ENCODE results near the gene SAYSD1. TPM values are rescaled to one million over a fixed set of nuclear protein-coding genes. Genes with fewer than 3 reads are reported as not detected.

Gene SAYSD1
- total and polyA plus RNA-seq, 2 of the 8 experiments (the other 6 are each of a cell fraction or from before 2014, with no cell fraction given): 6.7 to 7.9 TPM

DNA sequence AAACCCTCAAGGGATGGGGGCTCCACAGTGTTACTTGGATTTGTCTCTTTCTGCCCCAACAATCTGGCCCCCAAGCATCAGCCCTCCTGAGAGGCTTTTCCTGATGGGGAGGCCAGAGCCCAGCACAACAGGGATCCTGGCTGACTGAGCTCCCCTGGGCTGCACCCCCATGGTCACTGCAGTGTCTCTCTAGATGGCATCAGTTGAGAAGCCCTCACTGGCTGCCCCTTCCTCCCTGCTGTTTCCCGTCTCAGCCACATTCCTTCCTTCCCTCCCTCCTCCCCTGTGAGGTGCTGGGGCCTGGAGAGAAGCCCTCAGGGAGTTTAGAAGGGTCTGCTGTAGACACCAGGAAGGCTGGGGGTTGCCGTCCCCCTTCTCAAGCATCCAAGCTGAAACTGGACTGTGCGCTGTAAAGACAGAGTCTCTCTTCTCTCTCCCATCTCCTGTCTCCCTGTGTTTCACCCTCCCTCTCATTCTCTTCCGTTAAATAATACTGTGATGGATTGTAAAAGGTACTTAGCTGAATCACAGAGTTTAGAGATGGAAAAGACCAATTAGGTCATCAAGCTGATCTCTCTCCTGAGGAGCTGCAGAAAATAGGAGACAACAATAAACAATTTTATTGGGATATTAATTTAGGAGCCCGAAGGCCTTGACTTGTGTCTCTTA is 29.7 kb downstream of the SAYSD1 start:
- Histone ChIP-seq H4K5ac (ENCODE audit: insufficient read length, low read depth, low read length) (no peak overlapping the region), H3K4me1 (replicated peaks in 1 of 4; ENCODE audit: control insufficient read depth in 3 of 4, insufficient read depth in 4 of 4, low read length in 3 of 4) (peaks cover 4 to 29% (median 13%) of the 10 kb centered on the region in 4 experiments), H3K4me3 (ENCODE audit: extremely low read depth in 1 of 4, insufficient read depth in 2 of 4, low read depth in 3 of 4, low read length in 4 of 4) (no peak overlapping the region), H2BK5ac (ENCODE audit: low read depth, low read length) (no peak overlapping the region), H2BK20ac (ENCODE audit: low read length) (no peak overlapping the region), H4K91ac (replicated peaks; ENCODE audit: insufficient read length, low read length) (no peak overlapping the region), H3K18ac (ENCODE audit: extremely low read depth, low read length) (no peak overlapping the region), H3K9me3 (ENCODE audit: insufficient read depth in 2 of 2, low read depth in 1 of 2, low read length in 1 of 2) (no peaks in the 10 kb centered on the region), H4K8ac (ENCODE audit: extremely low read depth, insufficient read depth, low read length) (no peak overlapping the region), H3K27me3 (replicated peaks in 1 of 4; ENCODE audit: control insufficient read depth in 3 of 4, extremely low read depth in 1 of 4, insufficient read depth in 3 of 4, low read length in 3 of 4) (no peaks in the 10 kb centered on the region), H2BK12ac (ENCODE audit: low read depth, low read length) (no peak overlapping the region; the same call in 1 of the 2 replicates), H3K56ac (replicated peaks; ENCODE audit: insufficient read length, low read depth, low read length) (no peak overlapping the region), H3K14ac (ENCODE audit: insufficient read length) (no peak overlapping the region), H3K79me1 (ENCODE audit: low read depth, low read length) (no peaks in the 10 kb centered on the region), H3K23ac (ENCODE audit: insufficient read length) (no peak overlapping the region), H3K4ac (replicated peaks; ENCODE audit: insufficient read length, low read depth, low read length) (no peak overlapping the region), H3K23me2 (ENCODE audit: low read depth, low read length) (no peaks in the 10 kb centered on the region; the same call in 1 of the 2 replicates), H4K20me1 (replicated peaks in 1 of 2; ENCODE audit: control insufficient read depth in 1 of 2, insufficient read depth in 2 of 2, low read length in 2 of 2) (no peaks in the 10 kb centered on the region), H3K4me2 (ENCODE audit: insufficient read depth in 1 of 2, low read depth in 2 of 2, low read length in 2 of 2) (no peak overlapping the region), H2AK5ac (ENCODE audit: low read depth, low read length) (no peak overlapping the region), H2AFZ (ENCODE audit: low read length) (no peak overlapping the region), H3K36me3 (ENCODE audit: control insufficient read depth in 2 of 4, insufficient read depth in 4 of 4, low read length in 3 of 4) (no peaks in the 10 kb centered on the region), H2BK120ac (replicated peaks; ENCODE audit: low read depth, low read length) (no peak overlapping the region), H3K79me2 (ENCODE audit: control insufficient read depth in 1 of 2, insufficient read depth in 2 of 2, low read length in 2 of 2) (no peaks in the 10 kb centered on the region), H2BK15ac (ENCODE audit: low read length) (no peak overlapping the region), H3K27ac (ENCODE audit: low read depth, low read length) (no peak overlapping the region), H3K9ac (replicated peaks in 1 of 4; ENCODE audit: extremely low read depth in 1 of 4, low read depth in 3 of 4, low read length in 3 of 4) (no peak overlapping the region)
- FAIRE-seq: no peak
- peak in 1 of 2 experiments; percentile 42 for DNase-seq (ENCODE audit: low read depth in 1 of 2, low spot score in 2 of 2)
- ChIA-PET CTCF (ENCODE audit: partially characterized antibody) (interaction anchor here (0.6 to 12.5 kb wide), 13 partner anchors 9 to 225 kb away, joined by 3 to 153 read pairs (median 4); no protein-coding TSS in a partner anchor), POLR2A (ENCODE audit: partially characterized antibody) (no interaction called here)
- WGBS, 2 experiments (ENCODE audit: extremely low coverage in 1 of 2, insufficient coverage in 1 of 2, insufficient read length in 1 of 2, insufficient replicate concordance in 2 of 2, low coverage in 1 of 2, low lambda C conversion rate in 2 of 2, missing lambda C conversion rate in 1 of 2): 84% methylated on average over 4 of the region's 5 CpGs; no CpG with 5 or more reads in 1 of the 2 experiments
- no peak for TF ChIP-seq ZNF274 (IDR thresholded peaks at IDR 0.05; ENCODE audit: borderline replicate concordance, extremely low read depth, low read length)
- no peak for TF ChIP-seq SIN3A (conservative IDR thresholded peaks at IDR 0.05 in 1 of 2, IDR thresholded peaks at IDR 0.05 in 1 of 2; ENCODE audit: low read depth in 1 of 2, low read length in 2 of 2)
- TF ChIP-seq EP300 (IDR thresholded peaks at IDR 0.05; ENCODE audit: borderline replicate concordance in 1 of 2, low read depth in 2 of 2, low read length in 2 of 2): no peak
- TF ChIP-seq KDM4A (IDR thresholded peaks at IDR 0.05; ENCODE audit: low read depth, low read length, severe bottlenecking): no peak
- peak; percentile 53; the same call in 1 of the 2 replicates for TF ChIP-seq TEAD4 (IDR thresholded peaks at IDR 0.05; ENCODE audit: low read depth, low read length)
- no peak for TF ChIP-seq TCF12 (IDR thresholded peaks at IDR 0.05; ENCODE audit: low read depth, low read length)
- no peak for TF ChIP-seq SIX5 (IDR thresholded peaks at IDR 0.05; ENCODE audit: low read depth, low read length)

Data from H1 (cell line).